ENCODE data around the gene S1PR3. TPM values are rescaled to one million over a fixed set of nuclear protein-coding genes. Genes with fewer than 3 reads are reported as not detected.

Gene S1PR3
- total RNA-seq, 2 donors from 2014 or later, result 8.2 to 16.3 TPM

Other genes with a start within 250 kb of the S1PR3 start
- gene SHC3, start 187.3 kb downstream of the S1PR3 start, total RNA-seq, result under 1 TPM; 0.34 to 0.59 TPM

Data from prostate gland (tissue), 2 donors.